K562 (cell line): Measurements from ENCODE around the gene ANK3. TPM values are rescaled to one million over a fixed set of nuclear protein-coding genes. Genes with fewer than 3 reads are reported as not detected.

Experiments used
- ATF7 ChIP-seq: fragments of 450-650 bp; IDR thresholded peaks from 2 replicates; pipeline ENCODE4 v1.7.1; 2014; ENCODE audit warnings: mild to moderate bottlenecking, moderate library complexity
- CBX5 ChIP-seq: IDR thresholded peaks from 2 replicates; pipeline ENCODE4 v1.6.1; 2014; ENCODE audit warnings: low read depth, borderline replicate concordance
- CHCHD3 ChIP-seq: fragments of 250-450 bp; sonication (Bioruptor Pico); IDR thresholded peaks from 2 replicates; pipeline ENCODE4 v2.1.2; 2022; ENCODE audit warnings: mild to moderate bottlenecking
- COPS2 ChIP-seq: fragments of 450-650 bp; conservative IDR thresholded peaks from 2 replicates; pipeline ENCODE4 v1.6.1; 2016; ENCODE audit warnings: mild to moderate bottlenecking, moderate library complexity
- CREM ChIP-seq: IDR thresholded peaks from 2 replicates; pipeline ENCODE4 v1.6.1; 2014; ENCODE audit warnings: antibody characterized with exemption, low read depth
- E2F4 ChIP-seq: sonication (generic); formaldehyde crosslinking; IDR thresholded peaks from 2 replicates; pipeline ENCODE4 v1.8.0; 2022; ENCODE audit warnings: mild to moderate bottlenecking, low read depth, missing genetic modification reagents
- ETV5 ChIP-seq: sonication (generic); formaldehyde crosslinking; IDR thresholded peaks from 2 replicates; pipeline ENCODE4 v1.4.0; 2020; ENCODE audit warnings: low read depth, mild to moderate bottlenecking, missing genetic modification reagents
- FOXA3 ChIP-seq, 2 experiments: fragments of 450-650 bp in 1 of 2; sonication (generic) in 1 of 2; formaldehyde crosslinking; IDR thresholded peaks in 1 of 2; conservative IDR thresholded peaks in 1 of 2; 2 replicates each; pipeline versions ENCODE4 v1.4.0 to v1.8.0; 2020 to 2022; ENCODE audit warnings: mild to moderate bottlenecking in 2 of 2, missing genetic modification reagents in 1 of 2
- GATAD2B ChIP-seq: fragments of 450-650 bp; IDR thresholded peaks from 2 replicates; pipeline ENCODE4 v1.6.1; 2017; ENCODE audit warnings: mild to moderate bottlenecking, borderline replicate concordance
- GTF2B ChIP-seq: IDR thresholded peaks from 2 replicates; pipeline ENCODE4 v1.6.1; 2011; ENCODE audit not compliant: insufficient read length; ENCODE audit errors: extremely low read depth
- HES1 ChIP-seq: fragments of 450-650 bp; IDR thresholded peaks from 2 replicates; pipeline ENCODE4 v1.6.1; 2016; ENCODE audit warnings: low read depth, mild to moderate bottlenecking, moderate library complexity
- KDM5B ChIP-seq: fragments of 200-600 bp; sonication (generic); IDR thresholded peaks from 2 replicates; pipeline ENCODE4 v1.6.1; 2012; ENCODE audit warnings: low read depth, mild to moderate bottlenecking, moderate library complexity, low read length, control low read depth, inconsistent platforms; ENCODE audit not compliant: insufficient replicate concordance
- MAFK ChIP-seq: IDR thresholded peaks from 2 replicates; pipeline ENCODE4 v1.6.1; 2011; ENCODE audit warnings: low read length, improper control_type of control experiment
- SREBF2 ChIP-seq: sonication (generic); formaldehyde crosslinking; IDR thresholded peaks from 2 replicates; pipeline ENCODE4 v1.4.0; 2020; ENCODE audit warnings: mild to moderate bottlenecking, missing genetic modification reagents
- TBL1XR1 ChIP-seq, 2 experiments: IDR thresholded peaks; 2 replicates each; pipeline ENCODE4 v1.6.1; 2012; ENCODE audit warnings: improper control_type of control experiment in 2 of 2, low read length in 2 of 2, mild to moderate bottlenecking in 1 of 2
- TRIM25 ChIP-seq: fragments of 450-650 bp; IDR thresholded peaks from 2 replicates; pipeline ENCODE4 v1.7.0; 2016; ENCODE audit warnings: borderline replicate concordance
- XRCC4 ChIP-seq: IDR thresholded peaks from one replicate; pipeline ENCODE4 v1.6.1; 2011; ENCODE audit not compliant: insufficient read depth, insufficient read length; ENCODE audit errors: extremely low read depth
- ZBTB7A ChIP-seq: IDR thresholded peaks from 2 replicates; pipeline ENCODE4 v1.6.1; 2011; ENCODE audit warnings: low read depth, mild to moderate bottlenecking, low read length, moderate library complexity, borderline replicate concordance; ENCODE audit not compliant: control insufficient read depth
- polyA plus RNA-seq, 8 experiments: library from polyadenylated mRNA; depleted of rRNA in 4 of 8; stranded (reverse) in 5 of 8; unstranded in 3 of 8; fragments of >200 nt; fragmentation: Nextera tagmentation in 2 of 8; fragmentation: Illumina TruSeq in 1 of 8; extraction: Ambion mirVana in 2 of 8; extraction: Trizol in 1 of 8; gene quantifications; 2 replicates each; pipeline versions ENCODE4 v1.2.1 to v1.2.3, GENCODE V29; 2011 to 2014; ENCODE audit warnings: inconsistent platforms in 1 of 8, missing spikeins in 1 of 8
- total RNA-seq, 7 experiments: library from RNA; depleted of rRNA in 6 of 7; stranded (reverse); fragments of >200 nt in 6 of 7; fragmentation: Illumina TruSeq in 2 of 7; extraction: Trizol in 2 of 7; gene quantifications; 2 replicates each; pipeline versions ENCODE4 v1.2.1 to v1.2.3, GENCODE V29; 2011 to 2021; ENCODE audit warnings: low replicate concordance in 1 of 7

ANK3 gene
- total and polyA plus RNA-seq, 9 of the 15 experiments (the other 6 are each of a cell fraction or from before 2014, with no cell fraction given), result 10.0 to 32.3 (median 17.9) TPM

DNA sequence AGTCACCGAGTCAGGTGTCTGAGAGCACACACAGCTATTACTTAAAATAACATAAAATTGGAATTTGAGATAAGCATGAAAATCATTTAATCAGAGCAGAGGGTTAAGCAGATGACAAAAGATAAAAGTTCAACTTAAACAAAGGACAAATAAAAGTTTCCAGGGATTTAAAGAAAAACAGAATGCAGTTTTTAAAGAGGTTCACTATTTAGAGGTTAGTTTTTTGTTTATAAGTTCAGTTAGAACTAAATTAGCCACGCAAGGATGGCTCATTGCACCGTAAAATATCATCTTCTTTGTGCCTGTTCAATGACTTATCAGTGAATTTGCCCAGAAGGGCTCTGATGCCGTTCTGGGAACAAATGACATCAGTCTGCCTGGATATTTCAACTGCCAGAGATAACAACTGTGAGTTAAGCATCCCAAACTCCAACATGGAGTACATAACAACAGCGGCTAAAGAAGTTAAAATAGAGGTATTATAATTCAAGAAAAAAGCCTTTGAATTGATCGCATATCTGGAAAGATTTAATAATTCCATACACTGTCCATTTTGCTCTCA is 107.8 kb downstream of the ANK3 start (continued):
- no peak for TF ChIP-seq E2F4 (CRISPR knock-in tag)
- peak; percentile 20; the same call in 1 of the 2 replicates for TF ChIP-seq MAFK
- TF ChIP-seq ATF7, result peak; percentile 86
- no peak for TF ChIP-seq SREBF2 (CRISPR knock-in tag)
- TF ChIP-seq XRCC4, result no peak
- no peak for TF ChIP-seq HES1
- TF ChIP-seq CHCHD3 (CRISPR knock-in tag), result no peak
- TF ChIP-seq GATAD2B, result no peak
- TF ChIP-seq ETV5, result no peak
- TF ChIP-seq KDM5B, result no peak
- TF ChIP-seq TBL1XR1 (IDR thresholded peaks at IDR 0.05; ENCODE audit: low read length in 2 of 2), result peak in 1 of 2 experiments; percentile 52; a peak in 1 of 4 replicates
- TF ChIP-seq FOXA3 (CRISPR knock-in tag; conservative IDR thresholded peaks at IDR 0.05 in 1 of 2, IDR thresholded peaks at IDR 0.05 in 1 of 2), result no peak
- no peak for TF ChIP-seq CBX5
- no peak for TF ChIP-seq ZBTB7A
- no peak for TF ChIP-seq COPS2
- TF ChIP-seq CREM, result peak; percentile 64
- TF ChIP-seq TRIM25, result no peak
- no peak for TF ChIP-seq GTF2B
